ENCODE measurements around the gene GNAI1. TPM values are rescaled to one million over a fixed set of nuclear protein-coding genes. Genes with fewer than 3 reads are reported as not detected.

Gene GNAI1
- total RNA-seq, 2 donors from 2014 or later = 21.5 to 27.0 TPM

DNA sequence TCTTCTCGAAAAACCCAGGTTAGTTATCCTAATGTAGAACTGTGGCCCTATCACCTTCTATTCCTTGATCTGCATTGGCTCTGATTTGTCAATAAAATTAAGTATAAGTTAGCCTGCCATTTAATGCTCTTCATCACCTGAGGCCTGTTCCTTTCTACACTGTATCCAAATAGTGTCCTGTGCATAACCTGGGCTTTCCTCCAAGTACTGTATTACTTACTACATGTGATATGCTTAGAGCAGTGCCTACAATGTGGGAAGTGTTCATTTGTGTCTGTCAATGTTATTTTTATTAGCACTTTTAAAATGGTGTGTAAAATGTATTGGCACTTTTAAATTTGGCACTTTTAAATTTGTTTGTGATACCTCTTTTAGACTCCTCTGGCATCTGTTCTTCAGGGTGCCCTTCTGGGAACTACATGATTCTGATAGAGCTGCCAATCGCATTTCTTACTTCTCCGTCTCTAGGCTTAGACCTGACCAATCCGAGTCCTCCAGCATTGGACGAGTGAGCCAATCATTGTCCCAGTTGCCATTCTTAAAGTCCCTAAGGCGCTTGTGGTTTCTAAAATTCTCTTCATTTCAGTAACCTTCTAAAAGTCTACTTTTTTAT lies 85.5 kb downstream of the GNAI1 start:
- TF ChIP-seq, protein P1, sequence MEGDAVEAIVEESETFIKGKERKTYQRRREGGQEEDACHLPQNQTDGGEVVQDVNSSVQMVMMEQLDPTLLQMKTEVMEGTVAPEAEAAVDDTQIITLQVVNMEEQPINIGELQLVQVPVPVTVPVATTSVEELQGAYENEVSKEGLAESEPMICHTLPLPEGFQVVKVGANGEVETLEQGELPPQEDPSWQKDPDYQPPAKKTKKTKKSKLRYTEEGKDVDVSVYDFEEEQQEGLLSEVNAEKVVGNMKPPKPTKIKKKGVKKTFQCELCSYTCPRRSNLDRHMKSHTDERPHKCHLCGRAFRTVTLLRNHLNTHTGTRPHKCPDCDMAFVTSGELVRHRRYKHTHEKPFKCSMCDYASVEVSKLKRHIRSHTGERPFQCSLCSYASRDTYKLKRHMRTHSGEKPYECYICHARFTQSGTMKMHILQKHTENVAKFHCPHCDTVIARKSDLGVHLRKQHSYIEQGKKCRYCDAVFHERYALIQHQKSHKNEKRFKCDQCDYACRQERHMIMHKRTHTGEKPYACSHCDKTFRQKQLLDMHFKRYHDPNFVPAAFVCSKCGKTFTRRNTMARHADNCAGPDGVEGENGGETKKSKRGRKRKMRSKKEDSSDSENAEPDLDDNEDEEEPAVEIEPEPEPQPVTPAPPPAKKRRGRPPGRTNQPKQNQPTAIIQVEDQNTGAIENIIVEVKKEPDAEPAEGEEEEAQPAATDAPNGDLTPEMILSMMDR (conservative IDR thresholded peaks at IDR 0.05) = no peak
- H3K9me3 ChIP-seq (ENCODE audit: control insufficient read depth, low read length) = no peaks in the 10 kb centered on the region
- no peaks in the 10 kb centered on the region for H3K27me3 Mint-ChIP-seq (ENCODE audit: insufficient read depth)
- H3K4me3 Mint-ChIP-seq = no peak overlapping the region
- H3K9me3 Mint-ChIP-seq = no peaks in the 10 kb centered on the region
- H3K27me3 ChIP-seq (ENCODE audit: control insufficient read depth, insufficient read depth, low read length, poor library complexity, severe bottlenecking) = no peaks in the 10 kb centered on the region
- no peak overlapping the region for H3K27ac Mint-ChIP-seq
- H3K4me3 ChIP-seq (ENCODE audit: low read length) = no peak overlapping the region
- H3K4me1 ChIP-seq (ENCODE audit: control insufficient read depth, insufficient read depth, low read length) = no peaks in the 10 kb centered on the region
- H3K27ac ChIP-seq (ENCODE audit: low read depth, low read length) = no peak overlapping the region
- DNase-seq = no peak
- H3K36me3 Mint-ChIP-seq (ENCODE audit: low read depth) = peaks cover 11% of the 10 kb centered on the region
- 95 to 98% methylated on average over 5 to 6 of the region's 6 CpGs for WGBS, 2 experiments (ENCODE audit: insufficient coverage in 1 of 2, insufficient read length in 1 of 2)
- no peak overlapping the region for H3K9ac ChIP-seq (ENCODE audit: extremely low read depth, low read length, poor library complexity, severe bottlenecking)
- peaks cover 11% of the 10 kb centered on the region for H3K36me3 ChIP-seq (ENCODE audit: control insufficient read depth, insufficient read depth, low read length)
- H3K4me1 Mint-ChIP-seq = no peaks in the 10 kb centered on the region

DNA sequence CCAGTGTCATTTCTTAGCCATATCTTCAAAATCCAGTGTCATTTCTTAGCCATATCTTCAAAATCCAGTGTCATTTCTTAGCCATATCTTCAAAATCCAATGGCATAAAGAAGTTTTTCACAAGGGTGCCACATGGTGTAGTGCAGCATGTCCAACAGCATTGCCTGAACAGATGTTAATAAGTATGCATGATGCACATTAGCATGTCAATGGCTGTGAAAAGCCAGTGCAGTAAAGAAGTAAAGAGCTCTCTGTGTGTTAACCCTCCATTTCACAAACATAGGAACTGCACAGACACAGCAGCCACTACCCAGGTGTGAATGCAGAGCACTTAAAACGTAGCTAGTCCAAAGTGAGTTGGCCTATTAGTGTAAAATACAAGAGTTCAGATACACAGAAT lies 89.8 kb downstream of the GNAI1 start:
- no peak overlapping the region for H3K4me3 ChIP-seq (ENCODE audit: low read length)
- Mint-ChIP-seq H3K4me1 (no peaks in the 10 kb centered on the region), H3K27me3 (ENCODE audit: insufficient read depth) (no peaks in the 10 kb centered on the region), H3K9me3 (no peaks in the 10 kb centered on the region), H3K27ac (no peak overlapping the region), H3K36me3 (ENCODE audit: low read depth) (peaks cover 10% of the 10 kb centered on the region), H3K4me3 (no peak overlapping the region)
- H3K27ac ChIP-seq (ENCODE audit: low read depth, low read length) = no peak overlapping the region
- TF ChIP-seq, protein P1 (conservative IDR thresholded peaks at IDR 0.05) = no peak
- H3K4me1 ChIP-seq (ENCODE audit: control insufficient read depth, insufficient read depth, low read length) = no peaks in the 10 kb centered on the region
- H3K9ac ChIP-seq (ENCODE audit: extremely low read depth, low read length, poor library complexity, severe bottlenecking) = no peak overlapping the region
- no peak for DNase-seq
- WGBS, 2 experiments (ENCODE audit: insufficient coverage in 1 of 2, insufficient read length in 1 of 2) = 87% methylated on average over 1 of the region's 1 CpG; no CpG with 5 or more reads in 1 of the 2 experiments
- H3K27me3 ChIP-seq (ENCODE audit: control insufficient read depth, insufficient read depth, low read length, poor library complexity, severe bottlenecking) = no peaks in the 10 kb centered on the region
- peaks cover 7% of the 10 kb centered on the region for H3K36me3 ChIP-seq (ENCODE audit: control insufficient read depth, insufficient read depth, low read length)
- no peaks in the 10 kb centered on the region for H3K9me3 ChIP-seq (ENCODE audit: control insufficient read depth, low read length)

DNA sequence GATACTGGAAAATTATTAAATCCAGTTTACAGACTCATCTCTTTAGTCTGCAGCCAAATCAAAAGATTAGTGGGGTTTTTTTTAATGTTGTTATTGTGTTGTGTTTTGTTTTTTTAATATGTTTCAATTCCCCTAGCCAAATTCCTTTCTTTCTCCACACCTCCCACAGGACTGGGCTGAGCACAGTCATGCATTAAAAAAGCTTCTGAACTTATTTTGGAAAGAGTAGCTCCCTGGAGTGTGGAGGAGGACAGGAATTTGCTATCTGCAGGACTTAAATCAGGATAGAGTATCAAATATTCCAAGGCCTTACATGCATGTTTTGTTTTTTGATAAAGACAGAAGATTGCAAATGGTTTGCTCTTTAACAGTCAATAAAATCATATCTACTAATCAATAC lies 90.7 kb downstream of the GNAI1 start:
- Mint-ChIP-seq H3K9me3 (no peaks in the 10 kb centered on the region), H3K36me3 (ENCODE audit: low read depth) (peaks cover under 1% of the 10 kb centered on the region), H3K27me3 (ENCODE audit: insufficient read depth) (no peaks in the 10 kb centered on the region), H3K4me1 (peaks cover 5% of the 10 kb centered on the region), H3K27ac (no peak overlapping the region), H3K4me3 (no peak overlapping the region)
- no peak overlapping the region for H3K27ac ChIP-seq (ENCODE audit: low read depth, low read length)
- no peak overlapping the region for H3K4me3 ChIP-seq (ENCODE audit: low read length)
- no peak for DNase-seq
- no peak overlapping the region for H3K9ac ChIP-seq (ENCODE audit: extremely low read depth, low read length, poor library complexity, severe bottlenecking)
- TF ChIP-seq, protein P1 (conservative IDR thresholded peaks at IDR 0.05) = no peak
- no peaks in the 10 kb centered on the region for H3K27me3 ChIP-seq (ENCODE audit: control insufficient read depth, insufficient read depth, low read length, poor library complexity, severe bottlenecking)
- H3K9me3 ChIP-seq (ENCODE audit: control insufficient read depth, low read length) = no peaks in the 10 kb centered on the region
- H3K36me3 ChIP-seq (ENCODE audit: control insufficient read depth, insufficient read depth, low read length) = no peaks in the 10 kb centered on the region
- H3K4me1 ChIP-seq (ENCODE audit: control insufficient read depth, insufficient read depth, low read length) = no peaks in the 10 kb centered on the region
